ENCODE measurements around the gene NANP.

DNA sequence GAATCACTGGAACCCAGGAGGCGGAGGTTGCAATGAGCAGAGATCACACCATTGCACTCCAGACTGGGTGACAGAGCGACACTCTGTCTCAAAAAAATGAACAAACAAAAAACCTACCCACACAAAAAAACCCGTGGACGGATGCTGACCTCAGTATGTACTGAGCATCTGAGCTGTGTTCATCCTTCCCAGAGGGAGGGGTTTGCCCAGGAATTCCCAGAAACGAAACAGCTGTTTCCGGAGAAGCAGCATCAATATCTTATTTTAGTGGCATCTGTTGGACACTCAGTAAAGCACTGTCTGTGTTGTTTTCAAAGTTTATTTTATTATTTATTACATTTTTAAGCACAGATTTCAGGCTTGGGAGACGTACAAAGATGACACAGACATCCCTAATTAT lies 18.7 kb downstream of the NANP start:
- TF ChIP-seq CTCF (IDR thresholded peaks at IDR 0.05) (no peak), ZFX (IDR thresholded peaks at IDR 0.05; ENCODE audit: borderline replicate concordance) (no peak)

Data from 22Rv1 (cell line).